SK-N-SH treated with all-trans-retinoic acid at 6 μM for 48 hours (cell line): ENCODE data around the gene SAPCD2.

ENCODE experiments used
- ATAC-seq: fragments of 200-7000 bp; cut with Tn5 transposase; 3 replicates; pipeline ENCODE4 v1.9.1; 2020; ENCODE audit warnings: mild to moderate bottlenecking, moderate library complexity
- ARNTL ChIP-seq: fragments of 450-650 bp; formaldehyde crosslinking; IDR thresholded peaks from 2 replicates; pipeline ENCODE4 v1.5.0; 2020; ENCODE audit warnings: low read depth, mild to moderate bottlenecking, moderate library complexity, borderline replicate concordance
- BACH2 ChIP-seq: fragments of 250-450 bp; sonication (Bioruptor Pico); IDR thresholded peaks from 2 replicates; pipeline ENCODE4 v1.9.0; 2021; ENCODE audit warnings: mild to moderate bottlenecking, borderline replicate concordance
- CREB5 ChIP-seq: fragments of 250-450 bp; sonication (Bioruptor Pico); IDR thresholded peaks from 2 replicates; pipeline ENCODE4 v1.5.1; 2020; ENCODE audit warnings: low read depth, mild to moderate bottlenecking, moderate library complexity
- CSDC2 ChIP-seq: fragments of 250-450 bp; sonication (Bioruptor Pico); IDR thresholded peaks from 2 replicates; pipeline ENCODE4 v1.5.0; 2020; ENCODE audit warnings: mild to moderate bottlenecking, moderate library complexity
- CSRNP3 ChIP-seq: fragments of 250-450 bp; sonication (Bioruptor Pico); IDR thresholded peaks from 2 replicates; pipeline ENCODE4 v1.5.1; 2021; ENCODE audit warnings: mild to moderate bottlenecking, moderate library complexity
- GLIS3 ChIP-seq: fragments of 250-450 bp; sonication (Bioruptor Pico); IDR thresholded peaks from 2 replicates; pipeline ENCODE4 v1.5.0; 2020; ENCODE audit warnings: mild to moderate bottlenecking, moderate library complexity
- ISL1 ChIP-seq: fragments of 250-450 bp; sonication (Bioruptor Pico); IDR thresholded peaks from 2 replicates; pipeline ENCODE4 v2.1.2; 2022; ENCODE audit warnings: mild to moderate bottlenecking, moderate library complexity
- OSR1 ChIP-seq: fragments of 250-450 bp; sonication (Bioruptor Pico); IDR thresholded peaks from 2 replicates; pipeline ENCODE4 v1.8.0; 2022; ENCODE audit warnings: moderate library complexity, mild to moderate bottlenecking, inconsistent platforms
- PATZ1 ChIP-seq: fragments of 250-450 bp; sonication (Bioruptor Pico); IDR thresholded peaks from 2 replicates; pipeline ENCODE4 v1.8.0; 2020; ENCODE audit warnings: mild to moderate bottlenecking, moderate library complexity, borderline replicate concordance
- POU6F1 ChIP-seq: fragments of 250-450 bp; sonication (Bioruptor Pico); IDR thresholded peaks from 2 replicates; pipeline ENCODE4 v1.8.0; 2021; ENCODE audit warnings: low read depth, mild to moderate bottlenecking, moderate library complexity, borderline replicate concordance
- PPARA ChIP-seq: fragments of 250-450 bp; sonication (Bioruptor Pico); IDR thresholded peaks from 2 replicates; pipeline ENCODE4 v1.5.0; 2020; ENCODE audit warnings: mild to moderate bottlenecking, borderline replicate concordance
- RARB ChIP-seq: fragments of 250-450 bp; sonication (Bioruptor Pico); IDR thresholded peaks from 2 replicates; pipeline ENCODE4 v1.8.0; 2021; ENCODE audit warnings: mild to moderate bottlenecking, moderate library complexity
- SNAI2 ChIP-seq: fragments of 250-450 bp; sonication (Bioruptor Pico); IDR thresholded peaks from 2 replicates; pipeline ENCODE4 v1.5.0; 2020; ENCODE audit warnings: mild to moderate bottlenecking, moderate library complexity
- TCF4 ChIP-seq: fragments of 250-450 bp; sonication (Bioruptor Pico); IDR thresholded peaks from 2 replicates; pipeline ENCODE4 v1.8.0; 2021; ENCODE audit warnings: mild to moderate bottlenecking, moderate library complexity, borderline replicate concordance
- TOX ChIP-seq: fragments of 250-450 bp; sonication (Bioruptor Pico); IDR thresholded peaks from 2 replicates; pipeline ENCODE4 v1.8.0; 2021; ENCODE audit warnings: mild to moderate bottlenecking, moderate library complexity, borderline replicate concordance
- TSHZ2 ChIP-seq: fragments of 250-450 bp; sonication (Bioruptor Pico); IDR thresholded peaks from 2 replicates; pipeline ENCODE4 v1.5.0; 2020; ENCODE audit warnings: mild to moderate bottlenecking, moderate library complexity
- ZC3H10 ChIP-seq: fragments of 250-450 bp; sonication (Bioruptor Pico); IDR thresholded peaks from 2 replicates; pipeline ENCODE4 v1.5.1; 2021; ENCODE audit warnings: mild to moderate bottlenecking, moderate library complexity
- ZFP3 ChIP-seq: fragments of 250-450 bp; sonication (Bioruptor Pico); IDR thresholded peaks from 2 replicates; pipeline ENCODE4 v1.5.0; 2020; ENCODE audit warnings: mild to moderate bottlenecking, moderate library complexity
- ZFP30 ChIP-seq: fragments of 450-650 bp; formaldehyde crosslinking; IDR thresholded peaks from 2 replicates; pipeline ENCODE4 v1.5.0; 2022; ENCODE audit warnings: mild to moderate bottlenecking, moderate library complexity
- ZNF565 ChIP-seq: fragments of 450-650 bp; formaldehyde crosslinking; conservative IDR thresholded peaks from 2 replicates; pipeline ENCODE4 v1.5.0; 2020; ENCODE audit warnings: low read depth, mild to moderate bottlenecking, moderate library complexity
- ZNF70 ChIP-seq: fragments of 450-650 bp; formaldehyde crosslinking; IDR thresholded peaks from 2 replicates; pipeline ENCODE4 v1.5.0; 2020; ENCODE audit warnings: mild to moderate bottlenecking, moderate library complexity
- ZNF8 ChIP-seq: fragments of 450-650 bp; formaldehyde crosslinking; IDR thresholded peaks from 2 replicates; pipeline ENCODE4 v1.5.0; 2020; ENCODE audit warnings: mild to moderate bottlenecking, moderate library complexity

SAPCD2 gene

GRCh38 chr9:137017071-137017470 lies 53.3 kb downstream of the SAPCD2 start:
- TF ChIP-seq ZFP3 (CRISPR knock-in tag): no peak
- TF ChIP-seq CREB5 (CRISPR knock-in tag): no peak
- no peak for TF ChIP-seq PATZ1 (CRISPR knock-in tag)
- no peak for TF ChIP-seq GLIS3 (CRISPR knock-in tag)
- no peak for TF ChIP-seq ZNF8 (CRISPR knock-in tag)
- TF ChIP-seq BACH2 (CRISPR knock-in tag): no peak
- TF ChIP-seq TSHZ2: no peak
- no peak for TF ChIP-seq SNAI2
- no peak for TF ChIP-seq ZNF565 (CRISPR knock-in tag)
- no peak for TF ChIP-seq CSRNP3 (CRISPR knock-in tag)
- TF ChIP-seq PPARA: no peak
- TF ChIP-seq RARB (CRISPR knock-in tag): no peak
- no peak for TF ChIP-seq OSR1 (CRISPR knock-in tag)
- TF ChIP-seq ZNF70 (CRISPR knock-in tag): no peak
- no peak for TF ChIP-seq ZFP30 (CRISPR knock-in tag)
- no peak for TF ChIP-seq CSDC2 (CRISPR knock-in tag)
- TF ChIP-seq, all 23 proteins: peak for 0
- no peak for ATAC-seq

GRCh38 chr9:137016436-137016835 lies 53.9 kb downstream of the SAPCD2 start:
- TF ChIP-seq BACH2 (CRISPR knock-in tag) (no peak), POU6F1 (CRISPR knock-in tag) (no peak), ZC3H10 (CRISPR knock-in tag) (no peak), CSDC2 (CRISPR knock-in tag) (no peak), TOX (CRISPR knock-in tag) (no peak), RARB (CRISPR knock-in tag) (no peak), OSR1 (CRISPR knock-in tag) (no peak), ARNTL (CRISPR knock-in tag) (no peak), SNAI2 (no peak), ISL1 (no peak), CREB5 (CRISPR knock-in tag) (no peak), TCF4 (CRISPR knock-in tag) (no peak), CSRNP3 (CRISPR knock-in tag) (no peak), PATZ1 (CRISPR knock-in tag) (no peak), ZNF8 (CRISPR knock-in tag) (no peak), ZFP30 (CRISPR knock-in tag) (no peak), TSHZ2 (no peak), ZNF565 (CRISPR knock-in tag) (no peak)
- ATAC-seq: no peak
